K562 (cell line): Measurements from ENCODE around the gene SFMBT2. TPM values are rescaled to one million over a fixed set of nuclear protein-coding genes. Genes with fewer than 3 reads are reported as not detected.
A peak's percentile ranks its signal among the peaks of the same experiment; 100 is the strongest.

Source experiments
- ATAC-seq: fragments of 200-7000 bp; cut with Tn5 transposase; 3 replicates; pipeline ENCODE4 v1.9.1; 2020; ENCODE audit warnings: moderate library complexity
- BruUV-seq: library from RNA; stranded (reverse); fragments of 400-500 nt; replicated peaks from 2 replicates; lab custom pipeline; 2021; lab: Mats Ljungman, UMichigan
- CTCF ChIA-PET: fragments of 300-600 bp; formaldehyde crosslinking; extraction: SDS; loops from one replicate; lab custom pipeline; 2021; ENCODE audit warnings: low intra/inter-chr PET ratio; lab: Yijun Ruan, JAX
- POLR2A ChIA-PET: fragments of 300-600, 350-650 bp; sonication (Branson Sonifier 250); formaldehyde crosslinking; extraction: SDS; loops from one replicate; lab custom pipeline; 2021; ENCODE audit warnings: antibody characterized with exemption, inconsistent platforms; lab: Yijun Ruan, JAX
- DNase-seq, 4 experiments: peaks; one replicate each; pipeline versions ENCODE4 v3.0.0 to v3.0.0-alpha.2; 2011 to 2018; ENCODE audit warnings: low spot score in 3 of 4, mixed read lengths in 3 of 4; ENCODE audit errors: extremely low read depth in 1 of 4
- FAIRE-seq: peaks from 2 replicates; lab custom pipeline; 2011; peaks lifted over from hg19 to GRCh38; lab: Jason Lieb, UNC
- H2AFZ ChIP-seq: 2 replicates; pipeline ENCODE4 v1.6.0; 2011; ENCODE audit warnings: low read depth, low read length, control low read depth, inconsistent platforms
- H3K27ac ChIP-seq: fragments of 200-600 bp; 3 replicates; pipeline ENCODE4 v1.8.0; 2011; ENCODE audit warnings: low read depth, mild to moderate bottlenecking, control low read depth, inconsistent platforms, low read length, moderate library complexity, mixed read lengths; ENCODE audit errors: extremely low read depth
- H3K27me3 ChIP-seq, 2 experiments: fragments of 300-600 bp in 1 of 2; 2 replicates in 1 of 2; 3 replicates in 1 of 2; pipeline versions ENCODE4 v1.6.0 to v1.8.0; 2011; ENCODE audit warnings: inconsistent platforms in 2 of 2, low read length in 2 of 2, mild to moderate bottlenecking in 1 of 2, mixed read lengths in 1 of 2, moderate library complexity in 1 of 2; ENCODE audit not compliant: control insufficient read depth in 2 of 2, insufficient read depth in 2 of 2
- H3K36me3 ChIP-seq: fragments of 300-600 bp; 3 replicates; pipeline ENCODE4 v1.8.0; 2011; ENCODE audit warnings: mild to moderate bottlenecking, low read length, inconsistent platforms; ENCODE audit not compliant: control insufficient read depth, insufficient read depth
- H3K4me1 ChIP-seq, 2 experiments: fragments of 200-600 bp in 1 of 2; replicated peaks in 1 of 2; 2 replicates in 1 of 2; 3 replicates in 1 of 2; pipeline versions ENCODE4 v1.5.1 to v1.8.0; 2011; ENCODE audit warnings: inconsistent platforms in 2 of 2, low read length in 2 of 2, mild to moderate bottlenecking in 1 of 2, mixed read lengths in 1 of 2, moderate library complexity in 1 of 2; ENCODE audit not compliant: control insufficient read depth in 2 of 2, insufficient read depth in 2 of 2
- H3K4me2 ChIP-seq: 2 replicates; pipeline ENCODE4 v1.6.1; 2011; ENCODE audit warnings: low read length, control low read depth, inconsistent platforms, mixed read lengths; ENCODE audit not compliant: insufficient read depth
- H3K4me3 ChIP-seq: fragments of 200-600 bp; sonication (generic), shearing (Covaris generic); 2 replicates; pipeline ENCODE4 v1.5.1; 2016; ENCODE audit warnings: control low read depth, inconsistent platforms
- H3K79me2 ChIP-seq: fragments of 200-600 bp; 3 replicates; pipeline ENCODE4 v1.8.0; 2011; ENCODE audit warnings: low read length, inconsistent platforms; ENCODE audit not compliant: control insufficient read depth, insufficient read depth
- H3K9ac ChIP-seq, 2 experiments: 2 replicates each; pipeline versions ENCODE4 v1.6.0 to v1.6.1; 2011; ENCODE audit warnings: low read depth in 2 of 2, low read length in 2 of 2, control low read depth in 1 of 2, inconsistent platforms in 1 of 2, mild to moderate bottlenecking in 1 of 2, mixed read lengths in 1 of 2; ENCODE audit not compliant: insufficient read depth in 1 of 2
- H3K9me1 ChIP-seq: one replicate; pipeline ENCODE4 v1.6.0; 2011; ENCODE audit warnings: inconsistent platforms, mild to moderate bottlenecking, low read length, moderate library complexity; ENCODE audit not compliant: control insufficient read depth, insufficient read depth
- H3K9me3 ChIP-seq: replicated peaks from 2 replicates; pipeline ENCODE4 v1.5.1; 2011; ENCODE audit warnings: low read depth, low read length, inconsistent platforms; ENCODE audit not compliant: control insufficient read depth, insufficient read depth
- H4K20me1 ChIP-seq: replicated peaks from 2 replicates; pipeline ENCODE4 v1.6.1; 2011; ENCODE audit warnings: low read length, inconsistent platforms, mixed read lengths; ENCODE audit not compliant: control insufficient read depth, insufficient read depth
- EGR1 ChIP-seq: fragments of 450-650 bp; conservative IDR thresholded peaks from 2 replicates; pipeline ENCODE4 v1.6.1; 2017; ENCODE audit warnings: mild to moderate bottlenecking
- HDGF ChIP-seq: fragments of 450-650 bp; IDR thresholded peaks from 2 replicates; pipeline ENCODE4 v1.6.1; 2016
- HNRNPL ChIP-seq: fragments of 200-400 bp; formaldehyde crosslinking; IDR thresholded peaks from 2 replicates; pipeline ENCODE4 v1.6.1; 2017; ENCODE audit warnings: low read depth, mild to moderate bottlenecking, low read length
- POLR2AphosphoS2 ChIP-seq: IDR thresholded peaks from 2 replicates; pipeline ENCODE4 v1.6.1; 2012; ENCODE audit warnings: low read length, improper control_type of control experiment
- PURB ChIP-seq: sonication (generic); formaldehyde crosslinking; IDR thresholded peaks from 2 replicates; pipeline ENCODE4 v1.9.0; 2021; ENCODE audit warnings: low read depth, mild to moderate bottlenecking, missing genetic modification reagents
- ZZZ3 ChIP-seq: fragments of 450-650 bp; IDR thresholded peaks from 2 replicates; pipeline ENCODE4 v1.6.1; 2016; ENCODE audit warnings: antibody characterized with exemption, mild to moderate bottlenecking, moderate library complexity
- WGBS: fragments of 100-300 bp; shearing (Covaris generic); methylation state at CpG from one replicate; pipeline ENCODE4 v1.1.6; 2016; ENCODE audit warnings: low coverage, mixed read lengths; ENCODE audit not compliant: insufficient coverage; ENCODE audit errors: missing lambda C conversion rate; 5-methylcytosine and 5-hydroxymethylcytosine counted together
- in situ Hi-C: fragments of 300-500 bp; cut with MboI; formaldehyde crosslinking; loops from 4 replicates; pipeline ENCODE4 v1.15.0; 2018; ENCODE audit warnings: inconsistent platforms, mixed read lengths
- intact Hi-C: fragments of 100-400 bp; cut with micrococcal nuclease; formaldehyde crosslinking; loops from 2 replicates; pipeline ENCODE4 v1.14.2; 2022
- polyA plus RNA-seq, 8 experiments: library from polyadenylated mRNA; depleted of rRNA in 4 of 8; stranded (reverse) in 5 of 8; unstranded in 3 of 8; fragments of >200 nt; fragmentation: Nextera tagmentation in 2 of 8; fragmentation: Illumina TruSeq in 1 of 8; extraction: Ambion mirVana in 2 of 8; extraction: Trizol in 1 of 8; gene quantifications; 2 replicates each; pipeline versions ENCODE4 v1.2.1 to v1.2.3, GENCODE V29; 2011 to 2014; ENCODE audit warnings: inconsistent platforms in 1 of 8, missing spikeins in 1 of 8
- total RNA-seq, 7 experiments: library from RNA; depleted of rRNA in 6 of 7; stranded (reverse); fragments of >200 nt in 6 of 7; fragmentation: Illumina TruSeq in 2 of 7; extraction: Trizol in 2 of 7; gene quantifications; 2 replicates each; pipeline versions ENCODE4 v1.2.1 to v1.2.3, GENCODE V29; 2011 to 2021; ENCODE audit warnings: low replicate concordance in 1 of 7

Gene SFMBT2
- total and polyA plus RNA-seq, 9 of the 15 experiments (the other 6 are each of a cell fraction or from before 2014, with no cell fraction given): 1.2 to 13.6 (median 7.6) TPM

DNA sequence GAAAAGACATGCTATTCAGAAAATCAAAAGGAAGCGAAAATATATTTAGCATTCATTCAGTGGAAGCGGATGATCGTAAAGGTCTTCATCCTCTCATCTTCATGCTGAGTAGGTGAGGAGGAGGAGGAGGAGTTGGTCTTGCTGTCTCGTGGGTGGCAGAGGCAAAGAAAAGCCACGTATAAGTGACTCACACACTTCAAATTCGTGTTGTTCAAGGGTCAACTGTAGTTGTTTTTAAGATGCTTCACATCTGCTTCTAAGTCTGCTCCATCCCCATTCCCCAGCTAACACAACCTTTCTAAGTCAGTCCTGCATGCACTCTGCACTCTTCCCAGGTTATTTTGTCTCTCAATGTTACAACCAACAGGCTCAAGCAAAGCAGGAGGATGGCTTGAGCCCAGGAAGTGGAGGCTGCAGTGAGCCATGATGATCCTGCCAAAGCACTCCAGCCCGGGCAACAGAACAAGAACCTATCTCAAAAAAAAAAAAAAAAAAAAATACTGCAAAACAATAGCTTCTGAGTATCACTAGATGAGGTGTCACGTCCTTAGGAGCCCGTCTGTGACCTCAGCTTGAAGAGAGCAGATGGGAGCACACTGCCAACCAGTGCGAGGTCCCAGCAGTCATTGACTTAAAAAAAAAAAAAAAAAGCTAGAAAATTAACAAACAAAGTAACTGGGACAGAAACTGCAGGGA lies 70.5 kb downstream of the SFMBT2 start:
- Histone ChIP-seq H3K27me3 (no peaks in the 10 kb centered on the region), H3K79me2 (peaks cover 30% of the 10 kb centered on the region), H3K9me1 (no peaks in the 10 kb centered on the region), H3K36me3 (peaks cover 6% of the 10 kb centered on the region; the same call in 1 of the 3 replicates), H3K9me3 (no peaks in the 10 kb centered on the region), H3K9ac (no peak overlapping the region), H3K27ac (no peak overlapping the region), H2AFZ (no peak overlapping the region), H3K4me1 (peaks cover 3 to 10% of the 10 kb centered on the region in 2 experiments; a peak in 3 of 5 replicates), H4K20me1 (no peaks in the 10 kb centered on the region), H3K4me3 (no peak overlapping the region), H3K4me2 (no peak overlapping the region)
- intact Hi-C loops: no loop called here
- ChIA-PET CTCF (interaction anchor here (0.6 kb wide), 1 partner anchor 618 kb away, joined by 3 read pairs; no protein-coding TSS in a partner anchor), POLR2A (interaction anchor here (0.6 kb wide), 1 partner anchor 388 kb away, joined by 3 read pairs; no protein-coding TSS in a partner anchor)
- ATAC-seq (no peak), DNase-seq (no peak), FAIRE-seq (no peak)
- TF ChIP-seq EGR1 (peak; percentile 34; the same call in 1 of the 2 replicates), ZZZ3 (no peak), PURB (CRISPR knock-in tag) (no peak), HDGF (no peak), HNRNPL (no peak)
- BruUV-seq: no TSS peak
- in situ Hi-C loops: no loop called here
- WGBS: 63% methylated on average over 10 of the region's 10 CpGs

- Histone ChIP-seq H2AFZ (no peak overlapping the region), H3K9me1 (no peaks in the 10 kb centered on the region)
- DNase-seq: no peak
- no TSS peak for BruUV-seq
- TF ChIP-seq POLR2AphosphoS2: no peak
- TF ChIP-seq, all 486 proteins: peak for 0
- WGBS: 57% methylated on average over 4 of the region's 4 CpGs
- H4K20me1 ChIP-seq: no peaks in the 10 kb centered on the region
- no peak for FAIRE-seq
- H3K4me1 ChIP-seq: peaks cover 3 to 10% of the 10 kb centered on the region in 2 experiments; a peak in 3 of 5 replicates
- no peaks in the 10 kb centered on the region for H3K9me3 ChIP-seq
- ChIA-PET CTCF (no interaction called here), POLR2A (interaction anchor here (0.6 kb wide), 1 partner anchor 388 kb away, joined by 3 read pairs; no protein-coding TSS in a partner anchor)
- H3K79me2 ChIP-seq: peaks cover 38% of the 10 kb centered on the region
- no peak overlapping the region for H3K9ac ChIP-seq
- intact Hi-C loops (no loop called here), in situ Hi-C loops (no loop called here)
- H3K4me2 ChIP-seq: no peak overlapping the region
- H3K27me3 ChIP-seq: no peaks in the 10 kb centered on the region
- H3K27ac ChIP-seq: no peak overlapping the region
- no peak for ATAC-seq
- no peak overlapping the region for H3K4me3 ChIP-seq
- H3K36me3 ChIP-seq: peaks cover 6% of the 10 kb centered on the region; the same call in 1 of the 3 replicates
Measured at GRCh38 chr10:7339510-7339909, 71.3 kb downstream of the SFMBT2 start.
